Brain microvascular endothelial cell (primary cell): ENCODE results near the gene CRMP1.

Experiments
- DNase-seq: peaks from one replicate; pipeline ENCODE4 v3.0.0-alpha.2; 2020
- H3K27ac ChIP-seq: fragments of 250-450 bp; sonication (Bioruptor Pico); 2 replicates; pipeline ENCODE4 v1.5.1; 2020; ENCODE audit warnings: mild to moderate bottlenecking, moderate library complexity
- H3K27me3 ChIP-seq: fragments of 250-450 bp; sonication (Bioruptor Pico); replicated peaks from 2 replicates; pipeline ENCODE4 v1.5.1; 2020; ENCODE audit warnings: mild to moderate bottlenecking
- H3K36me3 ChIP-seq: fragments of 250-450 bp; sonication (Bioruptor Pico); replicated peaks from 2 replicates; pipeline ENCODE4 v1.5.1; 2020; ENCODE audit warnings: mild to moderate bottlenecking
- H3K4me3 ChIP-seq: 2 replicates; pipeline ENCODE4 v1.5.1; 2011; ENCODE audit warnings: low read depth, mild to moderate bottlenecking, control low read depth, low read length, moderate library complexity
- in situ Hi-C: cut with HindIII; loops from 2 replicates; pipeline ENCODE4 v1.10.0; 2017; ENCODE audit warnings: low sequenced_read_pairs, low pct_ligation_motif_present
- TF ChIP-seq, protein P1 (sequence below): IDR thresholded peaks from 2 replicates; pipeline ENCODE4 v1.5.1; 2011; ENCODE audit warnings: low read depth, mild to moderate bottlenecking, moderate library complexity, low read length, control low read depth, inconsistent platforms; ENCODE audit errors: missing control alignments

CRMP1 gene

DNA sequence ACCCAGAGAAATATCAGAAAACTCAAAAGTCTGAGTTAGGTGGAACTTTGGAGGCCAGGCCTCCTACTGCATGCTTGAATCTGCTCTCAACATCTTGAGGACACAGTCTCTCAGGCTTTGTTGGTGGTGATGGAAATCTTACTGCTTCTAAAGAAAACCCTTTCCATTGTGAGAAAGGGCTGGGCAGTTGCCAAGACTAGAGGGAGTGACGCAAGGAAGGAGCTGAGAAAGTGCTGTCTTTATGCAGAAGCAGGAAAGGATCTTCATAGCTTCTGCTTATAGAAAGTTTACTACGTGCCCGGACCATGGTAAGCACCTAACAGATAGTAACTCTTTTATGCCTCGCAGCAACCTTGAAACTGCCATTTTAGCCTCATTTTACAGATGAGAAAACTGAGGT is 2.4 kb upstream of the CRMP1 start:
- no peak for DNase-seq
- H3K27ac ChIP-seq, result no peak overlapping the region
- H3K36me3 ChIP-seq, result no peaks in the 10 kb centered on the region
- no peak overlapping the region for H3K4me3 ChIP-seq
- TF ChIP-seq, protein P1, sequence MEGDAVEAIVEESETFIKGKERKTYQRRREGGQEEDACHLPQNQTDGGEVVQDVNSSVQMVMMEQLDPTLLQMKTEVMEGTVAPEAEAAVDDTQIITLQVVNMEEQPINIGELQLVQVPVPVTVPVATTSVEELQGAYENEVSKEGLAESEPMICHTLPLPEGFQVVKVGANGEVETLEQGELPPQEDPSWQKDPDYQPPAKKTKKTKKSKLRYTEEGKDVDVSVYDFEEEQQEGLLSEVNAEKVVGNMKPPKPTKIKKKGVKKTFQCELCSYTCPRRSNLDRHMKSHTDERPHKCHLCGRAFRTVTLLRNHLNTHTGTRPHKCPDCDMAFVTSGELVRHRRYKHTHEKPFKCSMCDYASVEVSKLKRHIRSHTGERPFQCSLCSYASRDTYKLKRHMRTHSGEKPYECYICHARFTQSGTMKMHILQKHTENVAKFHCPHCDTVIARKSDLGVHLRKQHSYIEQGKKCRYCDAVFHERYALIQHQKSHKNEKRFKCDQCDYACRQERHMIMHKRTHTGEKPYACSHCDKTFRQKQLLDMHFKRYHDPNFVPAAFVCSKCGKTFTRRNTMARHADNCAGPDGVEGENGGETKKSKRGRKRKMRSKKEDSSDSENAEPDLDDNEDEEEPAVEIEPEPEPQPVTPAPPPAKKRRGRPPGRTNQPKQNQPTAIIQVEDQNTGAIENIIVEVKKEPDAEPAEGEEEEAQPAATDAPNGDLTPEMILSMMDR, result no peak
- in situ Hi-C loops, result no loop called here
- H3K27me3 ChIP-seq, result peaks cover 44% of the 10 kb centered on the region

DNA sequence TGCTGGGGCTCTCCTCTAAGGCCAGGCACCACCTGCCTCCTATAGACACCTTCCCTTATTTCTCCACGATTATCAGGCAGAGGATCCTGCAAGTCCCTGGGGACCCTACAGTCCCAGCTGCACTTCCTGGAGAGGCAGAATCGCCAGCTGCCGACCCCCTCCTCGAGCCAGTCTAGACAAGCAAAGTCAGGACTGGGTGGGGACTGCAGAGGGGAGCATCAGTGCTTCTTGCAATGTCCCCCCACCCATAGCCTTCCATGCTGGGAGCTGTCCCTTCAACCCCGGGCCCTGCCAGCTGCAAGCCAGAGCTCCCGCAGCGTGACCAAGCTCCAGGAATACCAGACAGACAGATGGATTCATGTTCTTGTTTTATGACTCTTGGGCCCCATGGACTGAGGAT is 1.4 kb upstream of the CRMP1 start:
- Histone ChIP-seq H3K4me3 (no peak overlapping the region), H3K27ac (no peak overlapping the region), H3K27me3 (peaks cover 54% of the 10 kb centered on the region), H3K36me3 (no peaks in the 10 kb centered on the region)
- DNase-seq, result no peak
- TF ChIP-seq, protein P1, result no peak
- in situ Hi-C loops, result no loop called here

GRCh38 chr4:5893591-5893990 is 705 bp upstream of the CRMP1 start:
- Histone ChIP-seq H3K27me3 (peaks cover 61% of the 10 kb centered on the region), H3K4me3 (no peak overlapping the region), H3K36me3 (no peaks in the 10 kb centered on the region), H3K27ac (no peak overlapping the region)
- no peak for DNase-seq
- in situ Hi-C loops, result no loop called here
- TF ChIP-seq, protein P1, result no peak

GRCh38 chr4:5892323-5893003 is 423 bp downstream of the CRMP1 start:
- no peaks in the 10 kb centered on the region for H3K36me3 ChIP-seq
- no peak overlapping the region for H3K27ac ChIP-seq
- no peak overlapping the region for H3K4me3 ChIP-seq
- in situ Hi-C loops, result no loop called here
- TF ChIP-seq, protein P1, result no peak
- peaks cover 69% of the 10 kb centered on the region for H3K27me3 ChIP-seq
- no peak for DNase-seq

GRCh38 chr4:5891563-5892322 is 1.1 kb downstream of the CRMP1 start:
- in situ Hi-C loops, result no loop called here

More at GRCh38 chr4:5891563-5892322, 1.1 kb downstream of the CRMP1 start:
- no peak overlapping the region for H3K4me3 ChIP-seq
- H3K27me3 ChIP-seq, result peaks cover 77% of the 10 kb centered on the region
- H3K36me3 ChIP-seq, result no peaks in the 10 kb centered on the region
- no peak for DNase-seq
- TF ChIP-seq, protein P1, result no peak
- H3K27ac ChIP-seq, result no peak overlapping the region
